ENCODE data around the gene BHLHE23. TPM values are rescaled to one million over a fixed set of nuclear protein-coding genes. Genes with fewer than 3 reads are reported as not detected.
"Not testable (repeated sequence)": the region's sequence is repeated elsewhere in the genome, so short reads cannot be mapped to it uniquely, and the experiment has no call there.

BHLHE23 gene
- total RNA-seq, 1 experiment from 2014 or later, result not detected

- H3K9me3 ChIP-seq (replicated peaks); H3K4me3 ChIP-seq; H3K27ac ChIP-seq; H3K36me3 ChIP-seq; DNase-seq (ENCODE audit: low read depth in 1 of 2, low spot score in 2 of 2); H3K4me1 ChIP-seq (replicated peaks): not testable (repeated sequence)
- peaks cover 75% of the 10 kb centered on the region for H3K27me3 ChIP-seq (replicated peaks)
Observed at GRCh38 chr20:63034710-63035602, 28.2 kb upstream of the BHLHE23 start.

GRCh38 chr20:63033794-63034709 is 27.3 kb upstream of the BHLHE23 start:
- H3K27me3 ChIP-seq (replicated peaks), result peaks cover 74% of the 10 kb centered on the region

GRCh38 chr20:63032861-63033793 is 26.4 kb upstream of the BHLHE23 start:
- H3K27me3 ChIP-seq (replicated peaks), result peaks cover 77% of the 10 kb centered on the region

More at GRCh38 chr20:63033794-63034709, 27.3 kb upstream of the BHLHE23 start:
- DNase-seq (ENCODE audit: low read depth in 1 of 2, low spot score in 2 of 2), result no peak
- Histone ChIP-seq H3K27ac (no peak overlapping the region), H3K9me3 (replicated peaks) (no peaks in the 10 kb centered on the region), H3K36me3 (no peaks in the 10 kb centered on the region), H3K4me3 (no peak overlapping the region), H3K4me1 (replicated peaks) (no peaks in the 10 kb centered on the region)

GRCh38 chr20:63032026-63032800 is 25.4 kb upstream of the BHLHE23 start:
- no peaks in the 10 kb centered on the region for H3K4me1 ChIP-seq (replicated peaks)
- H3K36me3 ChIP-seq, result no peaks in the 10 kb centered on the region
- H3K4me3 ChIP-seq, result no peak overlapping the region
- DNase-seq (ENCODE audit: low read depth in 1 of 2, low spot score in 2 of 2), result no peak
- H3K27me3 ChIP-seq (replicated peaks), result peaks cover 77% of the 10 kb centered on the region
- H3K9me3 ChIP-seq (replicated peaks), result no peaks in the 10 kb centered on the region
- no peak overlapping the region for H3K27ac ChIP-seq

More at GRCh38 chr20:63032861-63033793, 26.4 kb upstream of the BHLHE23 start:
- DNase-seq (ENCODE audit: low read depth in 1 of 2, low spot score in 2 of 2), result no peak
- no peak overlapping the region for H3K27ac ChIP-seq
- no peak overlapping the region for H3K4me3 ChIP-seq
- H3K4me1 ChIP-seq (replicated peaks), result no peaks in the 10 kb centered on the region
- no peaks in the 10 kb centered on the region for H3K9me3 ChIP-seq (replicated peaks)
- no peaks in the 10 kb centered on the region for H3K36me3 ChIP-seq

GRCh38 chr20:63031251-63032014 is 24.7 kb upstream of the BHLHE23 start:
- H3K27me3 ChIP-seq (replicated peaks), result peaks cover 77% of the 10 kb centered on the region
- no peaks in the 10 kb centered on the region for H3K4me1 ChIP-seq (replicated peaks)
- H3K27ac ChIP-seq, result no peak overlapping the region
- no peaks in the 10 kb centered on the region for H3K9me3 ChIP-seq (replicated peaks)
- H3K36me3 ChIP-seq, result no peaks in the 10 kb centered on the region
- no peak overlapping the region for H3K4me3 ChIP-seq
- DNase-seq (ENCODE audit: low read depth in 1 of 2, low spot score in 2 of 2), result no peak

GRCh38 chr20:63029358-63030121 is 22.8 kb upstream of the BHLHE23 start:
- Histone ChIP-seq H3K4me1 (replicated peaks) (peaks cover 8% of the 10 kb centered on the region), H3K27me3 (replicated peaks) (peaks cover 83% of the 10 kb centered on the region), H3K27ac (no peak overlapping the region)

GRCh38 chr20:63028461-63028921 is 21.7 kb upstream of the BHLHE23 start:
- H3K4me1 ChIP-seq (replicated peaks), result peaks cover 8% of the 10 kb centered on the region
- H3K9me3 ChIP-seq (replicated peaks), result no peaks in the 10 kb centered on the region
- H3K4me3 ChIP-seq, result no peak overlapping the region
- DNase-seq (ENCODE audit: low read depth in 1 of 2, low spot score in 2 of 2), result no peak
- H3K36me3 ChIP-seq, result no peaks in the 10 kb centered on the region
- no peak overlapping the region for H3K27ac ChIP-seq
- H3K27me3 ChIP-seq (replicated peaks), result peaks cover 85% of the 10 kb centered on the region

More at GRCh38 chr20:63029358-63030121, 22.8 kb upstream of the BHLHE23 start:
- Histone ChIP-seq H3K36me3 (no peaks in the 10 kb centered on the region), H3K4me3 (no peak overlapping the region), H3K9me3 (replicated peaks) (no peaks in the 10 kb centered on the region)
- no peak for DNase-seq (ENCODE audit: low read depth in 1 of 2, low spot score in 2 of 2)

GRCh38 chr20:63027922-63028389 is 21.2 kb upstream of the BHLHE23 start:
- peaks cover 85% of the 10 kb centered on the region for H3K27me3 ChIP-seq (replicated peaks)
- no peak overlapping the region for H3K4me3 ChIP-seq
- no peak for DNase-seq (ENCODE audit: low read depth in 1 of 2, low spot score in 2 of 2)
- no peaks in the 10 kb centered on the region for H3K9me3 ChIP-seq (replicated peaks)
- H3K36me3 ChIP-seq, result no peaks in the 10 kb centered on the region
- peaks cover 8% of the 10 kb centered on the region for H3K4me1 ChIP-seq (replicated peaks)
- H3K27ac ChIP-seq, result no peak overlapping the region

GRCh38 chr20:63027221-63027921 is 20.6 kb upstream of the BHLHE23 start:
- Histone ChIP-seq H3K36me3 (no peaks in the 10 kb centered on the region), H3K9me3 (replicated peaks) (no peaks in the 10 kb centered on the region), H3K27me3 (replicated peaks) (peaks cover 85% of the 10 kb centered on the region), H3K4me3 (no peak overlapping the region), H3K4me1 (replicated peaks) (peaks cover 8% of the 10 kb centered on the region), H3K27ac (no peak overlapping the region)
- DNase-seq (ENCODE audit: low read depth in 1 of 2, low spot score in 2 of 2), result no peak

GRCh38 chr20:63026582-63027165 is 19.9 kb upstream of the BHLHE23 start:
- H3K4me3 ChIP-seq, result no peak overlapping the region
- H3K27ac ChIP-seq, result no peak overlapping the region
- H3K9me3 ChIP-seq (replicated peaks), result no peaks in the 10 kb centered on the region
- no peaks in the 10 kb centered on the region for H3K36me3 ChIP-seq
- peaks cover 85% of the 10 kb centered on the region for H3K27me3 ChIP-seq (replicated peaks)
- H3K4me1 ChIP-seq (replicated peaks), result peaks cover 8% of the 10 kb centered on the region
- DNase-seq (ENCODE audit: low read depth in 1 of 2, low spot score in 2 of 2), result no peak

All from SJSA1 (cell line).